GM10248 (cell line): Measurements from ENCODE around the gene KLHL17.
"Not testable (repeated sequence)": the region's sequence is repeated elsewhere in the genome, so short reads cannot be mapped to it uniquely, and the experiment has no call there.

ENCODE experiments used
- CTCF ChIA-PET: fragments of 300-600 bp; sonication (Branson Sonifier 250); formaldehyde crosslinking; extraction: SDS; loops from one replicate; lab custom pipeline; 2021; ENCODE audit warnings: antibody characterized with exemption; lab: Yijun Ruan, JAX
- POLR2A ChIA-PET: fragments of 350-650 bp; sonication (Branson Sonifier 250); formaldehyde crosslinking; extraction: SDS; loops from one replicate; lab custom pipeline; 2020; ENCODE audit warnings: antibody characterized with exemption; lab: Yijun Ruan, JAX
- DNase-seq: peaks from one replicate; pipeline ENCODE4 v3.0.0; 2012; ENCODE audit errors: extremely low spot score
- CTCF ChIP-seq: IDR thresholded peaks from 2 replicates; pipeline ENCODE4 v1.5.1; 2012; ENCODE audit warnings: mild to moderate bottlenecking, low read depth; ENCODE audit errors: extremely low read depth, missing control alignments, control extremely low read depth

The KLHL17 gene

GRCh38 chr1:1003618-1004419, 43.4 kb downstream of the KLHL17 start:
- POLR2A ChIA-PET: no interaction called here
- CTCF ChIA-PET: interaction anchor here (1.5 to 5.6 kb wide), 7 partner anchors 10 to 55 kb away, joined by 4 to 54 read pairs (median 11); partner anchors contain the start of gene ISG15
- DNase-seq: no peak
- no peak for TF ChIP-seq CTCF

GRCh38 chr1:1004420-1004779, 44.0 kb downstream of the KLHL17 start:
- no peak for TF ChIP-seq CTCF
- CTCF ChIA-PET: interaction anchor here (1.5 to 5.6 kb wide), 4 partner anchors 10 to 55 kb away, joined by 4 to 54 read pairs (median 8); no protein-coding TSS in a partner anchor
- DNase-seq: no peak
- POLR2A ChIA-PET: no interaction called here

- POLR2A ChIA-PET: no interaction called here
- no peak for DNase-seq
- CTCF ChIA-PET: interaction anchor here (1.5 to 5.6 kb wide), 5 partner anchors 9 to 58 kb away, joined by 4 to 54 read pairs (median 6); no protein-coding TSS in a partner anchor
Measured at GRCh38 chr1:1004780-1005697, 44.7 kb downstream of the KLHL17 start.

GRCh38 chr1:1005774-1006304, 45.5 kb downstream of the KLHL17 start:
- ChIA-PET POLR2A (no interaction called here), CTCF (interaction anchor here (1.6 to 5.6 kb wide), 3 partner anchors 12 to 57 kb away, joined by 4 to 54 read pairs (median 6); no protein-coding TSS in a partner anchor)
- no peak for DNase-seq
- no peak for TF ChIP-seq CTCF

More at GRCh38 chr1:1004780-1005697, 44.7 kb downstream of the KLHL17 start:
- no peak for TF ChIP-seq CTCF

GRCh38 chr1:1006305-1007159, 46.1 kb downstream of the KLHL17 start:
- ChIA-PET POLR2A (no interaction called here), CTCF (interaction anchor here (1.2 to 2.5 kb wide), 3 partner anchors 13 to 56 kb away, joined by 4 to 7 read pairs (median 6); no protein-coding TSS in a partner anchor)
- DNase-seq: no peak
- no peak for TF ChIP-seq CTCF

GRCh38 chr1:1010131-1010530, 49.7 kb downstream of the KLHL17 start:
- DNase-seq, POLR2A ChIA-PET: not testable (repeated sequence)
- CTCF ChIA-PET: interaction anchor here (0.6 to 1.4 kb wide), 3 partner anchors 8 to 26 kb away, joined by 3 to 8 read pairs (median 3); no protein-coding TSS in a partner anchor
